Stimulated activated CD4-positive, alpha-beta T cell treated with anti-CD3 and anti-CD28 coated beads, Interleukin-12 subunit alpha, Interleukin-12 subunit beta, amount 100 ng/mL, for 24 hours (primary cell): ENCODE data around the gene GHITM.
"Not testable (repeated sequence)": the region's sequence is repeated elsewhere in the genome, so short reads cannot be mapped to it uniquely, and the experiment has no call there.

Source experiments
- DNase-seq, 2 experiments: peaks; one replicate each; pipeline ENCODE4 v3.0.0-alpha.2; 2020; ENCODE audit warnings: low read depth in 2 of 2

Gene GHITM, protein sequence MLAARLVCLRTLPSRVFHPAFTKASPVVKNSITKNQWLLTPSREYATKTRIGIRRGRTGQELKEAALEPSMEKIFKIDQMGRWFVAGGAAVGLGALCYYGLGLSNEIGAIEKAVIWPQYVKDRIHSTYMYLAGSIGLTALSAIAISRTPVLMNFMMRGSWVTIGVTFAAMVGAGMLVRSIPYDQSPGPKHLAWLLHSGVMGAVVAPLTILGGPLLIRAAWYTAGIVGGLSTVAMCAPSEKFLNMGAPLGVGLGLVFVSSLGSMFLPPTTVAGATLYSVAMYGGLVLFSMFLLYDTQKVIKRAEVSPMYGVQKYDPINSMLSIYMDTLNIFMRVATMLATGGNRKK

DNA sequence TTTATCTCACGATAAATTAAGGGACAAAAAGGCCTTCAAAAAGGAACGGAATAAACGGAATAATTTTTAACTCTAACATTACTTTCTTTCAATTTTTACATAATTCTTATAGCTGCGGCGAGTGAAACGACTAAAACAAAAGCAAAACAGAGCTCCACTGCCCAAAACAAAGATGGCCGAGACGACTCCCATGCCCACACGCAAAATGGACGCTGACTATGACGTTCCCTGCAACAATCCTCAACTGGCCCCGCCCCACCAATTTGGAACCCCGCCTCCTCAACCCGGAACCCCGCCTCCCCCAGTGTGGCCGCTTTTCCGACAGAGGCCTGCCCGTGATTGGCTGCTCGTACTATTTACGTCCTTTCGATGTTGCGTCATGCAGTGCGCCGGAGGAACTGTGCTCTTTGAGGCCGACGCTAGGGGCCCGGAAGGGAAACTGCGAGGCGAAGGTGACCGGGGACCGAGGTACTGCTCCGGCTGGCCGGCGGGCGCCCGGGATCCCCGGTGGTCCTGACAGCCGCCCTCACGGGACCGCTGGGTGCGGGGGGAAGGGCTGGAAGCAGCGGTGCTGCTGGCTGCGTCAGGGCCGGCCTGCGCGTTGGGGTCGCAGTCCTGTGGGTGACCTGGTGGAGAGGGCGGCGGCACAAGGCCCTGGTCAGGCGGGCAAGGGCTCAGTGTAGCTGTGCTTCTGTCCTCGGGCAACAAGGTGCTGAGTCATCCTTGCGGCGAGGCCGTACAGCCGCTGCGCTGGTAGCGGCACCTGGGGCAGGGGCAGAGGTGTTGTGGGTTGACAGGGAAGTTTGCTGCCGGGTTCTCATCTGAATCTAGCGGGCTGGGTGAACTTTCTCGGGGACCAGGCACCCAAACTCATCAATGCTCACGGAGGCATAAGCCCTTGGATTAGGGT is at the start of gene GHITM:
Gene GHITM (plus strand): TSS at position 384 of the 910 bp plus-strand sequence. CDS start 1,992 bp downstream, outside the sequence.
- peak; percentile 99 for DNase-seq

DNA sequence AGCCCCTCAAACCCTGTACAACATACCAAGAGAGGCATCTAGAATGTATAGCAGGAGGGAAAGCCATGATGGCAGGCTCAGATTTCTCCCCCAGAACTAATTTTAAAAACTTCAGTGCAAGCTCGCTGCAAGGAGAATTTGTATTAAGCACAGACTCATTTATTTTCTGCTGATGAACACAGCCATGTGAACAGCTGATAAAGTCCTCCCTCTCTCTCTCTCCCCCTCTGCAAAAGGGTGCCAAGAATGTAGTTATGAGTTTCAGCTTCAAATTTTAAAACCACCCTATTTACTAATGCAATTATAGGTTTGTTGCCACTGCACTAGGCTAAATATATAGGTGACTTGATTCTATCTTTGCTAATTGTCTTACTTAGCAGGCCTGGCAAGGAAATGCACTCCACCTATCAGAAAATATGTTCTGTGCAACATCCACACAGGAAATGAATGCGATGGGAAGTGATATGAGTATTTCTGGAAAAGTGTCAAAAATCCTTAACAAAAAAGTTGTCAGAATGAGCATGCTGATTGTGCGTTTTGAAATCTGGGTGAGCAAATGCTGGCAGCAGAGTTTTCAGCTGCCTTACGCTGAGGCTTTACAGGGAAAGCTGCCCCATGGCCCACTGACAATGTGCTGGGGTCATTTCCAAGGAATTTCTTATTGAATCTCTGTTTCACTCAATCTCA is 43.4 kb upstream of the GHITM start:
- no peak for DNase-seq

DNA sequence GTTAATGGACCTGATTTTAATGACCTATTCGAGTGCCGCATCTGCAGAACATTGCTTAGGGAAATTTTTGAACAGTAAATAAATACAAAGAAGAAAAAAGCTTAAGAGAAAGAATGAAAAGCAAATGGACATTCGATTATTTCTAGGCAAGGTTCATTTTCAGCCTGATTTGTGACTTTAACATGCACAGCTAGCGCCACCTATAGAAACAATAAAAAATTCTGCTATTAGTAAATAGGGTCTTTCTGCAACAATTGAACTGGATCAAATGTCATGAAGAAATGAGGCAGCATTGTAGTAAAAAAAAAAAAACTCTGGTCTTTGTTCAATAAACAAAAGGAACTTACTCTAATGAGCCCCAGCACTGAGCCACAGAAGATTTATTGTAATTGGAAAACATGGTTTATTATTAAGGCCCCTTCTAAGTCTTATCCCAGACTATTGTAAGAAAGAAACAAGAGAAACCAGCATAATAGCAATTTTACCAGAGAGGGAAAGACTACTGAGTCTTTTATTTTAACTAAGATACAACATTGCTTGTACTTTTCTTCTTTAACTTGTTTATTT is 41.4 kb upstream of the GHITM start:
- DNase-seq: no peak

DNA sequence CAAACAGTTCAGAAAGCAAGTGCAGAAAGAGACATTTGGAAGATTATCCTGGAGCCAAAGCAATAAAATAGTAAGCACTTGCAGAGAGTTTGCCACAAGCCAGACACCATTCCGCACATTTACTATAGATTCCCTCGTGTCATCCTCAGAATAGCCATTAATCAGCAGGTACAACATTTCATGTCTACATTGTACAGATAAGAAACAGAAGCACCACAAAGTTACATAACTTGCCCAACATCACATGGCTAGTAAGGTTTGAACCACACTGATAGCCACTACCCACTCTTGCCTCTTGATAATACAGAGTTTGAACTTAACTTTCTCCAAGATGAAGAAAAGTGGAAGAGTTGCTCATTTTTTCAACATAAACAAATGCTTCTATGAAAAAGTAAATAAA is 40.6 kb upstream of the GHITM start:
- no peak for DNase-seq

DNA sequence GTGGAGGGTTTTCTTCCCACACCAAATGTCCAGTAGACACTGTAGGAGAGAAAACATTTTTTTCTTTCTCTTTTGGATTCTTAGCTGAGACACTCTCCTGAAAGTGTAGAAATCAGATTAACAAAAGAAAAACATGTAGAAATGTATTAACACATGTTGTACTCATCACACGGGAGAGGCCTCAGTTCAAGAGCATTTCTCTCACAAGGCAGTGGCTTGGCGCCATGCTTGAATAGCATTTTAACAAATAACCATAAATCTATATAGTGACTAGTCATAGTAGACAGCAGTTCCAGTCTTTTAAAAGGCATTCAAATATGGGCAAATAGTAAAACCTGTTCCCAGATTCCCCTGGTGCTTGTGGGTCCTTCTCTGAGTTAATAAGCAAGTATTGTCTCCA is 38.3 kb upstream of the GHITM start:
- no peak for DNase-seq

DNA sequence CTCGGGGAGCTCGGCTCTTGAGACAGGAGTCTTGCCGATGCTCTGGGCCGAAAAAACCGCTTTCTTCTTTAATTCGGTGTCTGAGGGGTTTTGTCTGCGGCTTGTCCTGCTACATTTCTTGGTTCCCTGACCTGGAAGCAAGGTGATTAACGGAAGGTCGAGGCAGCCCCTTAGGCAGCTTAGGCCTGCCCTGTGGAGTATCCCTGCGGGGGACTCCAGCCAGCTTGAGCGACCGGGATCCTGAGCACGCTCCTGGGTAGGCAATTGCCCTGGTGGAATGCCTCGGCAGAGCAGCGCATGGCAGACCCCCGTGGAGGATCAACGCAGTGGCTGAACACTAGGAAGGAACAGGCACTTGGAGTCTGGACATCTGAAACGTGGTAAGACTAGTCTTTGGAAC is 30.5 kb upstream of the GHITM start:
- DNase-seq: no peak

DNA sequence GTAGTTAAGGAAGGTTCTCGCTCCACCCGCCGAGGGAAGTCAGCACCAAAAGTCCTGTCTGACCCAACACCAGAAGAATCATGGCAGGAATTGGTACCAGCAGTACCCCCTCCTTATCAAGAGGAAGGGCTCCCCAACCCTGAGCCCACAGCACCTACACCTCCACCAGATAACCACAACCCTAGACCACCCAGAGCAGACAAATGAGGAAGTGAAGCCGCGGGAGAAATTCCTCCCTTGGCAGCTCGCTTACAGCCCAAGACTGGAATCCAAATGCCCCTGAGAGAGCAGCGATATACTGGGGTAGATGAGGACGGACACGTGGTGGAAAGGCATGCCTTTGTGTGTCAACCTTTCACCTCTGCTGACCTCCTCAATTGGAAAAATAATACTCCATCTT is 29.5 kb upstream of the GHITM start:
- DNase-seq: not testable (repeated sequence)

DNA sequence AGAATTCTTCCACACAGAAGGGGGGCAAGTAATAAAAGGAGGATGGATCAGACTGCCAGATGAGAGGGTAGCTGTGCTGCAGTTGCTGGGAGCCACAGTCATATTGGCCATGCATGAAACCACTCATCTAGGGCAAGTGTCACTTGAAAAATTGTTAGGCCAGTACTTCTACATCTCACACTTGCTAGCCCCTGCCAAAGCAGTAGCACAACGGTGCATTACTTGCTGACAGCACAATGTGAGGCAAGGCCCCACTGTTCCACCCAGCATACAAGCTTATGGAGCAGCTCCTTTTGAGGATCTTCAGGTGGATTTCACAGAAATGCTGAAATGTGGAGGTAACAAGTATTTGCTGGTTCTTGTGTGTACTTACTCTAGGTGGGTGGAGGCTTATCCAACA is 25.8 kb upstream of the GHITM start:
- not testable (repeated sequence) for DNase-seq

DNA sequence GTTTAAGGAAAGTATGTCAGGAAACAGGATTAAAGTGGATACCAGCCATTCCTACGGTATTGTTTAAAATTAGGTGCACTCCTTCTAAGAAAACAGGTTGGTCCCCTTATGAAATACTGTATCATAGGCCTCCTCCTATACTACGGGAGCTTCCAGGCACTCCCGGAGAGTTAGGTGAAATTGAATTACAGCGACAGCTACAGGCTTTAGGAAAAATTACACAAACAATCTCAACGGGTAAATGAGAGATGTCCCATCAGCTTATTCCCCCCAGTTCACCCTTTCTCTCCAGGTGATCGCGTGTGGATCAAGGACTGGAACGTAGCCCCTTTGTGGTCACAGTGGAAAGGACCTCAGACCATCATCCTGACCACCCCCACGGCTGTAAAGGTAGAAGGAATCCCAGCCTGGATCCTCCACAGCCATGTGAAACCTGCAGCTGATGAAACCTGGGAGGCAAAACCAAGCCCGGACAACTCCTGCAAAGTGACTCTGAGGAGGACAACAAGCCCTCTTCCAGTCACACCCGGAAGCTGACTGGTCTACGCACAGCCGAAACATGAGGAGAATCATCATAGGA is 25.1 kb upstream of the GHITM start:
- DNase-seq: no peak

DNA sequence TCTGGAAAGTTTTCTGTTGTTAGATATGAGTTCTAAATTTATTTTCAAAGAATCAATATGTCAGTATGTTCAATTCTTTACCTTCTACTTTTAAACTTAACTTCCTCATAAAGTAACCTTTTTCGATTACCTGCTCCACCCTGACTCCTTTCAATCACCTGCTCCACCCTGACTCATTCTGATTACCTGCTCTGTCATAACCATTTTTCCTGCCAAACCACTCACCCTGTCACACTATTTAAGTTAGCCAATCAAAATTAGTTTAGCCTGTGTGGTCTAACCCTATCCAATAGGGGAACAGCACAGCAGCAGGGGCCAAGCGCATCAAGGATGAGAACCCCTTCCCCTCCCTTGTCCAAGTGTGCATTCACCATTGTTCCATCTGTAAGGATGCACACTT is 22.1 kb upstream of the GHITM start:
- DNase-seq: not testable (repeated sequence)

DNA sequence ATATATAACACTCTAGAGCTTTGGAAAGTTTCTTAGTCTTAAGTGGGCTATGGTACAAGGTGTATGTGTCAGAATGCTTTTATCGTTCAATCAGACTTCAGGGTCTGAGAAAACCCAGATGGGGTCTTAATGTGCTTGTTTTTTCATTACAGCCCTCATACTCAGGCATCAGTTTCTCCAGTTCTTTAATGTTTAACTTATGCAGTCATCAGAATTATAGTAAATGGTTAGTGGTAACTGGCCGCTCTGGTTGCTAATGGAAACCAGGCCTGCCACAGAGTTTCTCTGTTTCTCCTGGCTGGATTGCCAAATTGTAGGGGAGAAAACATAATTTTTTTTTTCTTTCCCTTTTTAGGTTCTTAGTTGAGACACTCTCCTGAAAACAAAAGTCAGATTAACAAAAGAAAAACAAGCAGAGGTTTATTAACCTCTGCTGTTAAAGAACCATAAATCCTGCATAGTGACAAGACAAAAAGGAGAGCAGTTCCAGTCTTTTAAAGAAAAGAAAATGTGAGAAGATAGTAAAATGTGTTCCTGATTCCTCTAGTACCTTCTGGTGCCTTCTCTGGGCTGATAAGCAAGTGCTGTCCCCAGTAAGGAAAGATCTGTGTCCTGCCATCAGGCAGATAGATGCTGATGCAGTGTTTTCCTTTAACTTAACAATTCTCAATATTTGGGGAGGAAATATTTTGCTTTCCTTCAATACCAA is 21.5 kb upstream of the GHITM start:
- DNase-seq: no peak

DNA sequence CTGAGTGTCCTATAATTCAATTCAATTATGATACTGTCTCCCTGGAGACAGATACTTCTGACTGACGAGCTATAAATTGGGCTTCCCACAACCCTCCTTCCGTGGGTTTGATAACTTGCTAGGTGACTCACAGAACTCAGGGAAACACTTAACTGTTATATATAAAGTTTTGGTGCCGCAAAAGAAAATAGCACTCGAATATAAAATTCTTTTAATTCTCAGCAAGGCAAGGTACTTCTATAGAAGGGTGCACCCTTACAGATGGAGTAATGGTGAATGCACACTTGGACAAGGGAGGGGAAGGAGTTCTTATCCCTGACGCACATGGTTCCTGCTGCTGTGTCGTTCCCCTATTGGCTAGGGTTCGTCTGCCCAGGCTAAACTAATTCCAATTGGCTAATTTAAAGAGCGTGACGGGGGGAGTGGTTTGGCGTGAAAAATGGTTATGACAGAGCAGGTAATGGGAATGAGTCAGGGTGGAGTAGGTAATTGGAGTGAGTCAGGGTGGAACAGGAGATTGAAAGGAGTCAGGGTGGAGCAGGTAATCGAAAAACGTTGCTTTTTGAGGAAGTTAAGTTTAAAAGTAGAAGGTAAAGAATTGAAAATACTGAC is 20.8 kb upstream of the GHITM start:
- DNase-seq: no peak

DNA sequence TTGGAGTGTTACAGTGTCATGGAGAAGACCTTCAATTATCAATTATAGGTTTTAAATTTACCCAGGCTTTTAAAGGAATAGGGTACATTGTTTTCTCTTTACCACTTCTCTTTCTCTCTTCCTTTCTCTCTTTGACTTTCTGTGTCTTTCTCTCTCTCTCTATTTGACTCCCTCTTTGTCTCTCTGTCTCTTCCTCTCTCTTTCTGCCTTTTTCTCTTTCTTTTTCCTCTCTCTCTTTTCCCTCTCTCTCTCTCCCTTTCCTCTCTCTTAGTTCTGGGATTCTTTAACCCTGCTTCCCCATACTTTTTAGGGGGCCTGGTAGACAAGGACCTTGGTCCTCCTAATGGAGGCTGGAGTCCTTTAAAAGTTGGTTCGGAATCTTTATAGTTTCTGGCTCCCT is 15.9 kb upstream of the GHITM start:
- no peak for DNase-seq

DNA sequence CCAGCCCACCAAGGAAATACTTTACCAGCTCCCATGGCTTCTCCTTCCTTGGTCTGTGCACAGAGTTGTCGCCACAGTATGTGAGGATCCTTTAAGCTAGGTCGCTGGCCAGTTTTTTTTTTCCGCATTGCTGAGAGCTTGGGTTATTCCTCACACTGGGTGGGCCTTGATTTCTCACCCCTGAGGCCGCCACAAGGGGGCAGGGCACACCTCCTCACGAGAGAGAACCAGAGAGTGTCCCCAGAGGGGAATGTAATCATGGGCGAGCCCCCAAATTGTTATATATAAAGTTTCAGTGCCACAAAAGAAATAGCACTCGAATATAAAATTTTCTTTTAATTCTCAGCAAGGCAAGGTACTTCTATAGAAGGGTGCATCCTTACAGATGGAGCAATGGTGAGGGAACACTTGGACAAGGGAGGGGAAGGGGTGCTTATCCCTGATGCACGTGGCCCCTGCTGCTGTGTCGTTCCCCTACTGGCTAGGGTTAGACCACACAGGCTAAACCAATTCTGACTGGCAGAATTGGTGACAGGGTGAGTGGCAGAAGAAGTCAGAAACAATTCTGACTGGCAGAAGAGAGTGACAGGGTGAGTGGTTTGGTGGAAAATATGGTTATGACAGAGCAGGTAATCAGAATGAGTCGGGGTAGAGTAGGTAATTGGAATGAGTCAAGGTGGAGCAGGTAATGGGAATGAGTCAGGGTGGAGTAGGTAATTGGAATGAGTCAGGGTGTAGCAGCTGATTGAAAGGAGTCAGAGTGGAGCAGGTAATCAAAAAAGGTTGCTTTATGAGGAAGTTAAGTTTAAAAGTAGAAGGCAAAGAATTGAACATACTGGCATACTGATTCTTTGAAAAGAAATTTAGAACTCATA is 13.2 kb upstream of the GHITM start:
- not testable (repeated sequence) for DNase-seq

DNA sequence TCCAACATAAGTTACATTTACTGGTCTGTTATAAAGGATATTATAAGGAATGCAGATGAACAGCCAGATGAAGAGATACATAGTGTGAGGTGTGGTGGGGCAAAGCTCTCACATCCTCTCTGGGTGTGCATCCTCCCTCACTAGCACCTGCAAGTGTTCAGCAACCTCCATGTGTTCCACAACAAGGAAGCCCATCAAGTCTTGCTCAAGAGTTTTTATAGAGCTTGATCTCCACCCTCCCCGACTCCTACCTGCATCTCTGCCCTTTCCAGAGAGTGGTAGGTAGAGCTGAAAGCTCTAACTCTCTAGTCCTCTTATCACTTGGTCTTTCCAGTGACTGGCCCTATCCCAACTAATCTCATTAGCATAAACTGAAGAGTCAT is 12.5 kb upstream of the GHITM start:
- no peak for DNase-seq

DNA sequence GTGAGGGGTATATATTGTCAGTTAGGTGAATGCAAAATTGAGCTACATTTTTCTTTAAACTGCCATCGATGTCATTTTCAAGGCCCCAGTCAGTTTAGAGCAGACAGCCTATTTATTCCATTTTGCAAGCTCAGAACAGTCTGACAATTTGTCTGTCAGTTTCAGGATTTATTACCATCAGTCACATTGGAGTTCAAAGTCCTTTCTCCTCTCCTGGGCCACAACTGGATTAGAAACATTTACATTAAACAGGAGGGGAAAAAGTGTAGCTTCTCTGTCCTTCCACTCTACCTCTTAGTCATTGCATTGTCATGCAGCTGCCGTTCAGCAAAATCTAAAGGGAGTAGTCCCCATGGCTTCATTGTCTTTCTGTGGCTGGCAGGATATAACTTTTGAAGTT is 3.5 kb upstream of the GHITM start:
- DNase-seq: no peak

DNA sequence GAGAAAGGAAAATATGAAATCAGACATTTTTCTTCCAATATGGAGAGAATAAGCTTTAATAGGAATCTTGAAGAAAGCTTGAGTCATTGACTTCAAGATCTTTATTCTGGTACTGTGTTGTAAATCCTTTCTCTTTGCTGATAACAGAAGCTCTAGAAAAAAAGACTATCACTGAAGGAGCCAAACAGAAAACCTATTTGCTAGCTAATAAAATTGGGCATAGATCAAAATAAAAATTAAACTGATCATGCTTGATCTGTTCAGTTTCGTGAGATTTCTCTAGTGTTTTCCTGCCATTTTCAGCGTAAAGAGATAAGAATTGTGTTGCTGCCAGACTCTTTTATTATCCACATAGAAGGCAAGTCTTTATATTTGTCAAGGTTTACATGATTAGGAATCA is 1.5 kb upstream of the GHITM start:
- DNase-seq: no peak

DNA sequence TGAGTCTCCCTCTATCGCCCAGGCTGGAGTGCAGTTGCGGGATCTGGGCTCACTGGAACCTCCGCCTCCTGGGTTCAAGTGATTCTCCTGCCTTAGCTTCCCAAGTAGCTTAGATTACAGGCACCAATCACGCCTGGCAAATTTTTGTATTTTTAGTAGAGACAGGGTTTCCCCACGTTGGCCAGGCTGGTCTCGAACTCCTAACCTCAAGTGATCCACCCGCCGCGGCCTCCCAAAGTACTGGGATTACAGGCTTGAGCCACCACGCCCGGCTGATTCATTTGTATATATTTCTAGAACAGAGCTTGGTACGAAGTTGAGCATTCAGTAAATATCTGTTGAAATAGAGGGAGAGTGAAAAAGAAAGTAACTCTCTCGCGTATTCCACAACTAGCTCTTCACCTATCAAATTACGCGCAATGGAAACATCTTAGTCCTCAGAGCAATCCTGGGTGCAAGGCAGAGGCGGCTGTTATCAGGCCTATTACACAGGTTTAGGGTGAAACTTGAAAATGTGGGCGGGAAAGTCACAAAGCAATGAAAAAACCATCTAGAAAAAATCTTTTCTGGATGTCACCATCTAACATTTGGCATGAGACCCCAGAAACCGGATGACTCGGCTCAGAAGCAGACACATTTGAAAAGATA is 707 bp upstream of the GHITM start:
- DNase-seq: peak; percentile 36 to 53

DNA sequence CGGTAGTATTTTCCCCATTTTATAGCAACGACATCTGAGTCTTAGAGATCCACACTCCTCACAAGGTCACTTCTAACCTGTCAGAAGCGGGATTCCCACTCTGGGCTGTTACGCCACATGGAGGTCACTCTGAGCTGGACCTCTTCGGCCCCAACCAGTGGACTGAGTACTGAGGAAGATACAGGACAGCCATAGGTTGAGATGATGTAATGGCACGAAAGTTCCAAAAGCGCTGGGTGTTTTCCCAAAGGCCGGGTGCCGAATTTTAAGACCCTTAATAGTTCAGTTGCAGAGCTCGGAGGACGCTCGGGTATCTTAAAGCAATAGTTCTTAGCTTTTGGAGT is 699 bp downstream of the GHITM start:
- no peak for DNase-seq
